Measurements from ENCODE around the gene FADS1. TPM values are rescaled to one million over a fixed set of nuclear protein-coding genes. Genes with fewer than 3 reads are reported as not detected.

FADS1 gene
- polyA plus RNA-seq, 1 donor (not counting 4 experiments of a cell fraction or from before 2014, with no cell fraction given) = 34.0 TPM

DNA sequence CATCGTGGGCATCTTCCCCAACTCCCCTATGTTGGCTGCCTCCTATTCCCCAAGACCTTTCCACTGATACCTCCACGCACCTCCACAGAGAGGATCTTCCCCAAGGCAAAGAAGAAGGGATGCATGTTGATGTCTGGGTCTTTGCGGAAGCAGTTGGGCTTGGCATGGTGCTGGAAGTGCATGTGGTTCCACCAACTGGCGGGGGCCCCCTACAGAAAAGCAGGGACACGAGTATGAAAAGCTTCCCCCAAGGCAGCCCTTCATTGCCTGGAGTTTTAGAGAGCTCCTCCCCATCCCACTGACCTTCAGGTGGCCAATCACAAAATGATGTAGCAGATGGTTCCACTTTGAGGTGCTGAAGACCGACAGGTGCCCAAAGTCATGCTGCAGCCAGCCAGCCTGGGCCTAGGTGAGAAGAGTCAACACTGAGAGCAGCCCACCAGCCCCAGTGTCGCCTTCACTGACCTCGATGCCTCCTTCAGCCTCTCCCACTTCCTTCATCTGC lies 6.1 kb downstream of the FADS1 start:
- no peak for DNase-seq (ENCODE audit: low read depth, low spot score)

DNA sequence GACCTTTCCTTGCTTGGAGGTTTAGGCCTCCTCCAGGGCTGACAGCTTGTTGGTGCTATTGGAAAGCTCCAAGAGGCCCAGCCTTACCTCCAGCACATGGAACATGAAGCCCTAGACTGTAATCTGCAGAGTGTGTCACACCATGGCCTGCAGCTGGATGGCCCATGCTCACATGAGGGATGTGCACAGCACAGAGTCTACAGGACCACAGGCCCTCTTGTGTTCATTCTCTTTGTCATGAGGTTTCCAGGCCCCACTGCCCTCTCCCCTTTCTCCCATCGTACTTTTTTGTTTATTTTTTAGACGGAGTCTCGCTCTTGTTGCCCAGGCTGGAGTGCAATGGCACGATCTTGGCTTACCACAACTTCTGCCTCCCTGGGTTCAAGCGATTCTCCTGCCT lies 10.0 kb downstream of the FADS1 start:
- Histone ChIP-seq H3K9ac (ENCODE audit: control insufficient read depth, extremely low read depth, insufficient read depth, low read length) (no peak overlapping the region), H4K20me1 (ENCODE audit: control insufficient read depth, extremely low read depth, insufficient read depth, low read length) (no peaks in the 10 kb centered on the region), H3K27ac (ENCODE audit: control insufficient read depth, insufficient read depth, low read length) (no peak overlapping the region), H3K9me1 (ENCODE audit: control insufficient read depth, extremely low read depth, insufficient read depth, low read length) (peaks cover 3% of the 10 kb centered on the region), H3K4me2 (ENCODE audit: control insufficient read depth, extremely low read depth, insufficient read depth, low read depth, low read length) (no peak overlapping the region), H2AFZ (ENCODE audit: control insufficient read depth, low read length) (no peak overlapping the region), H3K36me3 (ENCODE audit: control insufficient read depth in 2 of 2, extremely low read depth in 1 of 2, insufficient read depth in 2 of 2, low read length in 2 of 2) (peaks cover 7 to 25% of the 10 kb centered on the region in 2 experiments), H3K4me1 (ENCODE audit: control insufficient read depth, extremely low read depth, insufficient read depth, low read length) (no peaks in the 10 kb centered on the region), H3K27me3 (ENCODE audit: control insufficient read depth, extremely low read depth, insufficient read depth, low read length) (no peaks in the 10 kb centered on the region), H3K9me3 (ENCODE audit: control insufficient read depth, low read depth, low read length) (no peaks in the 10 kb centered on the region), H3K79me2 (ENCODE audit: control insufficient read depth, insufficient read depth, low read length) (no peaks in the 10 kb centered on the region), H3K4me3 (ENCODE audit: control insufficient read depth in 2 of 3, extremely low read depth in 1 of 3, insufficient read depth in 2 of 3, low read depth in 1 of 3, low read length in 3 of 3) (no peak overlapping the region)
- dilution Hi-C loops (cut with MboI; ENCODE audit: extremely low pct_ligation_motif_present, low sequenced_read_pairs) = no loop called here
- DNase-seq (ENCODE audit: low read depth, low spot score) (no peak), FAIRE-seq (no peak)
- TF ChIP-seq, protein P1, sequence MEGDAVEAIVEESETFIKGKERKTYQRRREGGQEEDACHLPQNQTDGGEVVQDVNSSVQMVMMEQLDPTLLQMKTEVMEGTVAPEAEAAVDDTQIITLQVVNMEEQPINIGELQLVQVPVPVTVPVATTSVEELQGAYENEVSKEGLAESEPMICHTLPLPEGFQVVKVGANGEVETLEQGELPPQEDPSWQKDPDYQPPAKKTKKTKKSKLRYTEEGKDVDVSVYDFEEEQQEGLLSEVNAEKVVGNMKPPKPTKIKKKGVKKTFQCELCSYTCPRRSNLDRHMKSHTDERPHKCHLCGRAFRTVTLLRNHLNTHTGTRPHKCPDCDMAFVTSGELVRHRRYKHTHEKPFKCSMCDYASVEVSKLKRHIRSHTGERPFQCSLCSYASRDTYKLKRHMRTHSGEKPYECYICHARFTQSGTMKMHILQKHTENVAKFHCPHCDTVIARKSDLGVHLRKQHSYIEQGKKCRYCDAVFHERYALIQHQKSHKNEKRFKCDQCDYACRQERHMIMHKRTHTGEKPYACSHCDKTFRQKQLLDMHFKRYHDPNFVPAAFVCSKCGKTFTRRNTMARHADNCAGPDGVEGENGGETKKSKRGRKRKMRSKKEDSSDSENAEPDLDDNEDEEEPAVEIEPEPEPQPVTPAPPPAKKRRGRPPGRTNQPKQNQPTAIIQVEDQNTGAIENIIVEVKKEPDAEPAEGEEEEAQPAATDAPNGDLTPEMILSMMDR (optimal IDR thresholded peaks at IDR 0.05 in 1 of 3, IDR thresholded peaks at IDR 0.05 in 1 of 3, conservative IDR thresholded peaks at IDR 0.05 in 1 of 3; ENCODE audit: extremely low read depth in 1 of 3, insufficient read depth in 2 of 3, low read length in 3 of 3) = no peak
- no peak for TF ChIP-seq EZH2 (IDR thresholded peaks at IDR 0.05; ENCODE audit: low read length)

More for the DNA sequence above, 6.1 kb downstream of the FADS1 start:
- H2AFZ ChIP-seq (ENCODE audit: control insufficient read depth, low read length) = no peak overlapping the region
- dilution Hi-C loops (cut with MboI; ENCODE audit: extremely low pct_ligation_motif_present, low sequenced_read_pairs) = no loop called here
- no peaks in the 10 kb centered on the region for H3K9me3 ChIP-seq (ENCODE audit: control insufficient read depth, low read depth, low read length)
- peaks cover 2 to 18% of the 10 kb centered on the region in 2 experiments for H3K36me3 ChIP-seq (ENCODE audit: control insufficient read depth in 2 of 2, extremely low read depth in 1 of 2, insufficient read depth in 2 of 2, low read length in 2 of 2)
- H3K9me1 ChIP-seq (ENCODE audit: control insufficient read depth, extremely low read depth, insufficient read depth, low read length) = no peaks in the 10 kb centered on the region
- H3K27ac ChIP-seq (ENCODE audit: control insufficient read depth, insufficient read depth, low read length) = no peak overlapping the region
- FAIRE-seq = no peak
- no peak overlapping the region for H3K4me2 ChIP-seq (ENCODE audit: control insufficient read depth, extremely low read depth, insufficient read depth, low read depth, low read length)
- H4K20me1 ChIP-seq (ENCODE audit: control insufficient read depth, extremely low read depth, insufficient read depth, low read length) = no peaks in the 10 kb centered on the region
- H3K4me1 ChIP-seq (ENCODE audit: control insufficient read depth, extremely low read depth, insufficient read depth, low read length) = peaks cover 13% of the 10 kb centered on the region
- TF ChIP-seq, protein P1 (optimal IDR thresholded peaks at IDR 0.05 in 1 of 3, IDR thresholded peaks at IDR 0.05 in 1 of 3, conservative IDR thresholded peaks at IDR 0.05 in 1 of 3; ENCODE audit: extremely low read depth in 1 of 3, insufficient read depth in 2 of 3, low read length in 3 of 3) = no peak
- TF ChIP-seq EZH2 (IDR thresholded peaks at IDR 0.05; ENCODE audit: low read length) = no peak
- no peak overlapping the region for H3K9ac ChIP-seq (ENCODE audit: control insufficient read depth, extremely low read depth, insufficient read depth, low read length)
- no peak overlapping the region for H3K4me3 ChIP-seq (ENCODE audit: control insufficient read depth in 2 of 3, extremely low read depth in 1 of 3, insufficient read depth in 2 of 3, low read depth in 1 of 3, low read length in 3 of 3)
- no peaks in the 10 kb centered on the region for H3K79me2 ChIP-seq (ENCODE audit: control insufficient read depth, insufficient read depth, low read length)
- H3K27me3 ChIP-seq (ENCODE audit: control insufficient read depth, extremely low read depth, insufficient read depth, low read length) = no peaks in the 10 kb centered on the region

Data from keratinocyte (primary cell).